Choroid plexus epithelial cell (primary cell): ENCODE measurements around the gene KCNMA1.

ENCODE experiments used
- DNase-seq: peaks from one replicate; pipeline ENCODE4 v3.0.0-alpha.2; 2010; ENCODE audit warnings: low read depth
- H3K4me3 ChIP-seq: 2 replicates; pipeline ENCODE4 v1.5.1; 2011; ENCODE audit warnings: low read depth, mild to moderate bottlenecking, control low read depth, low read length, moderate library complexity
- TF ChIP-seq, protein P1 (sequence below): conservative IDR thresholded peaks from 2 replicates; pipeline ENCODE4 v1.5.1; 2011; ENCODE audit warnings: low read depth, mild to moderate bottlenecking, control low read depth, inconsistent platforms, low read length, moderate library complexity

Gene KCNMA1

DNA sequence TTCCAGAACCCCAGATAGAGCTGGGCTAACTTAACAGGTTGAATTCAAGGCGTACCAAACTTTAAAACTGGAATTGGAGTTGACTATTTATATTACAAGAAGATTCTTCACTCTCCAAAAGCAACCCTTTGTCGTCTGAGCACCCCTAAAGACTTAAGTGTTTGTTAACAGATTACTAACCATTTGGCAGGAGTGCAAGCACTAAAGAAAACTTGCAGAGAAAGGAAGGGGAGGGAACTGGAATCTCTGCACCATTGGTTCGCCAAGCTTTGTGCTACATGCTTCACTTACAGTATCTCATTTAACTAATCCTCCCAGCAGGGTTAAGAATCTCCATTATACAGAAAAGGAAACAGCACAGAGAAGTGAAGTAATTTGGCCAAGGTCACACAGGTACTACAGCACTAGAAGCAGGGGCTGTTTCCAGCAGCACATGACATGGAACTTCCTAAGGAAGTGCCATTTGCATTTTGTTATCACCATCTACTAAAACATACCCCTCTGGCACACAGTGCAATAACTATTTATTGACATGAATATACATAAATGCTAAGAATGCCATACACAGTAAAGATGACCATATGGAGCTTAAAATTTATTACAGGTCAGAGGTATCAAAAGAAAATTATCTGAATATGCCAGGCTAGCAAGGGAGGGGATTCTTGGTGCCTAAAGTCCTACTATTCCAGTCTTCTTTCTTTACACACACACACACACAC lies 201.2 kb downstream of the KCNMA1 start:
- TF ChIP-seq, protein P1, sequence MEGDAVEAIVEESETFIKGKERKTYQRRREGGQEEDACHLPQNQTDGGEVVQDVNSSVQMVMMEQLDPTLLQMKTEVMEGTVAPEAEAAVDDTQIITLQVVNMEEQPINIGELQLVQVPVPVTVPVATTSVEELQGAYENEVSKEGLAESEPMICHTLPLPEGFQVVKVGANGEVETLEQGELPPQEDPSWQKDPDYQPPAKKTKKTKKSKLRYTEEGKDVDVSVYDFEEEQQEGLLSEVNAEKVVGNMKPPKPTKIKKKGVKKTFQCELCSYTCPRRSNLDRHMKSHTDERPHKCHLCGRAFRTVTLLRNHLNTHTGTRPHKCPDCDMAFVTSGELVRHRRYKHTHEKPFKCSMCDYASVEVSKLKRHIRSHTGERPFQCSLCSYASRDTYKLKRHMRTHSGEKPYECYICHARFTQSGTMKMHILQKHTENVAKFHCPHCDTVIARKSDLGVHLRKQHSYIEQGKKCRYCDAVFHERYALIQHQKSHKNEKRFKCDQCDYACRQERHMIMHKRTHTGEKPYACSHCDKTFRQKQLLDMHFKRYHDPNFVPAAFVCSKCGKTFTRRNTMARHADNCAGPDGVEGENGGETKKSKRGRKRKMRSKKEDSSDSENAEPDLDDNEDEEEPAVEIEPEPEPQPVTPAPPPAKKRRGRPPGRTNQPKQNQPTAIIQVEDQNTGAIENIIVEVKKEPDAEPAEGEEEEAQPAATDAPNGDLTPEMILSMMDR, result no peak
- no peak overlapping the region for H3K4me3 ChIP-seq
- DNase-seq, result no peak

DNA sequence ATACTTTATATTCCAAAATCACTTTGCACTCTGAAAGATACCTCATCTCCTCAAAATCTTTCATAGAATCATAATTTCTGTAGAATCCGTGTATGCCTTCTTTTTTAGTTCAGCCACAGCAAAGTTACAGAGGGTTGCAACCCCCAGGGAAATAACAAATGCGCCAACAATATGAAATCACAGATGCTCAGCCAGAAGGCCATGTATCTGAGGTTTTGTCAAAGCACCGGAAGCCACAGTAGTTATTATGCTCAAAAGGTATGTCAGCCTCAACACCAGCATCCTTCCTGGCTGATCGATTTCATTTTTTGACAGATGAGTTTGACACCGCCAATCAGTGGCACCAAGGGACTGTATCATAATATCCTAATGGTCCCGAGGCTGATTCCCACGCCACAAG lies 204.1 kb downstream of the KCNMA1 start:
- TF ChIP-seq, protein P1, result no peak
- DNase-seq, result no peak
- H3K4me3 ChIP-seq, result no peak overlapping the region

GRCh38 chr10:77431980-77432797 lies 205.4 kb downstream of the KCNMA1 start:
- TF ChIP-seq, protein P1, result no peak

DNA sequence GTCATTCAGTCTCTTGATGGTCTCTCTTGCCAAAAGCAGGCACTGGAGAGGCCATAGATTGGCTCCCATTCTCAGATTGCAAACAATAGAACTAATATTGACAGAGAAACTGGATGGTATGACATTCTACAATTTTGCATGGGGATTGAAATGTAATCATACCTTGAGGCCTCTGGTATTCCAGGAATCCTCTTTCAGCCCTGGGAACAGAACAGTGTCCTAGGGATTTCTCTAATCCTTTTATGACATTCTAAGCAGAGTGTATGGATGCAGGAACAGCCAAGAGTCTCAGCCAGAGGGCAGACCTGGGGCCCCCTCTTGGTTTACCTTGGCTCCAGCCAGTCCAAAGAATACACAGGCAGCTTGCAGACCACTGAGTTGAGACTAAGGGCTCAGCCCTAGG lies 206.4 kb downstream of the KCNMA1 start:
- TF ChIP-seq, protein P1, result peak; percentile 22
- no peak overlapping the region for H3K4me3 ChIP-seq
- no peak for DNase-seq

More at GRCh38 chr10:77431980-77432797, 205.4 kb downstream of the KCNMA1 start:
- no peak overlapping the region for H3K4me3 ChIP-seq
- no peak for DNase-seq

DNA sequence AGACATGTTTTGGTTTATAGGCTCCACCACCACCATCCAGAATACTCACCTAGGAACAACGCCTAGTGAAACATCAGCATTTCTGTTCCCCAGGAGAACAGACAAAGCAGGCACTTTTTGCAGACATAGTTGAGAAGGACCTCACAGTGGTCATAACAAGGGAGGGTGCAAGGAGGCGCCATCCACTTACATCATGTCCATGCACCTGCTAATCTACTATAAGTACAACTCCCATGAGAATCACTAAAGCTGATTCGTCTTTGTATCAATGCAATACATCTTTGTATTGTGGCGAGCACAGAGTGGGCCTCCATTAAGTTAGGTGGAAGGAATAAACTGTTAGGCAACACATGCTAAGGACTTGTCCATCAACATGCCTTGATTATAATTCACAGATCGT lies 207.1 kb downstream of the KCNMA1 start:
- H3K4me3 ChIP-seq, result no peak overlapping the region
- TF ChIP-seq, protein P1, result no peak
- no peak for DNase-seq

- H3K4me3 ChIP-seq, result no peak overlapping the region
- TF ChIP-seq, protein P1, result peak; percentile 91
- peak; percentile 86 for DNase-seq
Measured at GRCh38 chr10:77428691-77429395, 208.8 kb downstream of the KCNMA1 start.
